Endothelial cell of umbilical vein (primary cell): Measurements from ENCODE around the gene DSG4.

Experiments
- CTCF ChIP-seq, 2 donors: IDR thresholded peaks; 1 replicate in 1 of 2; 2 replicates in 1 of 2; pipeline ENCODE4 v1.5.1; 2011; ENCODE audit warnings: low read length in 2 of 2, mild to moderate bottlenecking in 2 of 2, moderate library complexity in 2 of 2, control low read depth in 1 of 2, inconsistent platforms in 1 of 2, low read depth in 1 of 2; ENCODE audit not compliant: insufficient read depth in 1 of 2; ENCODE audit errors: extremely low read depth in 1 of 2
- EZH2 ChIP-seq: IDR thresholded peaks from 2 replicates; pipeline ENCODE4 v1.6.1; 2012; ENCODE audit warnings: borderline replicate concordance, low read depth, mild to moderate bottlenecking, moderate library complexity, low read length, inconsistent platforms; ENCODE audit not compliant: severe bottlenecking
- MYC ChIP-seq: IDR thresholded peaks from one replicate; pipeline ENCODE4 v1.6.1; 2011; ENCODE audit warnings: mild to moderate bottlenecking, low read depth, low read length
- POLR2A ChIP-seq: IDR thresholded peaks from 2 replicates; pipeline ENCODE4 v1.6.1; 2012; ENCODE audit warnings: low read depth, mild to moderate bottlenecking, control low read depth, low read length
- POLR2AphosphoS5 ChIP-seq: IDR thresholded peaks from 2 replicates; pipeline ENCODE4 v1.6.1; 2012; ENCODE audit warnings: low read depth, mild to moderate bottlenecking, control low read depth, low read length, moderate library complexity; ENCODE audit not compliant: insufficient read depth

GRCh38 chr18:31420032-31420431 is 43.5 kb downstream of the DSG4 start:
- TF ChIP-seq CTCF (IDR thresholded peaks at IDR 0.05; ENCODE audit: extremely low read depth in 1 of 2, insufficient read depth in 1 of 2, low read depth in 1 of 2, low read length in 2 of 2) (no peak), MYC (no peak), EZH2 (no peak), POLR2A (no peak), POLR2AphosphoS5 (no peak)
